Measurements from ENCODE around the gene MMEL1. TPM values are rescaled to one million over a fixed set of nuclear protein-coding genes. Genes with fewer than 3 reads are reported as not detected.

The MMEL1 gene
- total and polyA plus RNA-seq, 7 experiments from 2014 or later: 2.0 to 20.5 (median 2.8) TPM

DNA sequence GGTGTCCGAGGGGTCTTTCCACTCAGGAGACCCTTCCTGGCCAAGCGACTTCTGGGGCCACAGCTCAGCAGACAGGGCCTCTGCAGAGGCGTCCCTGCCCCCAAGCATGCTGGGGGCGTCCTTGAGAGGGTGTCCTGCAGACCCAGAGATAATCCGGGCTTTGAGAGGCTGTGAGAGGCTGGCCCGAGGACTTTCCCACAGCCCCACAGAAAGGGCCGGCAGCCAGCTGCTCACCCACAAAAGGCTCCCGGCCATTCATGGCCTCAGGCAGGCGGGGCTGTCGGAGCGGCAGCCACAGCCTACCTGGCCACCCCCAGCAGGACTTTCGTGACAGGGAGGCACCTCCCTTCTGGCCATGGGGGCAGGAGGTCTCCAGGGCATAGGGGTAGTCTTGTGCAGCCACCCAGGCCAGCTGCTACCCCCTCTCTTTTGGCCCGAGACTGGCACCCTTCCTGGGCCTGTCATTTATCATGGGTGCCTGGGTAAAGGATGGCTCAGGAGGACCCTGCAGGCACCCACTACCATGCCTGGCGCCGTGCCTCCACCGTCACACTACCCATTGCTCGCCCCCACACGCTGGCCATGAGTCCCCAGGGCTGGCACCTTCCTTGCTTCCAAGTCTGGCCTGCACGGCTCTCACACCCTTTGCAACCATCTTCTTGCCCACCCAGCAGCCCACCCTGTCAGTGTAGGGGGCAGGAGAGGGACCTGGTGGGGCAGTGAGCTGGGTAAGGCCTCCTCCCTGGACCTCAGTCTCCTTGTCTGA, 87.8 kb downstream of the MMEL1 start:
- H3K27me3 Mint-ChIP-seq: peaks cover 0 to 16% (median 0%) of the 10 kb centered on the region in 5 donors
- peak overlapping the region in 3 of 10 donors; percentile 14 to 59 (median 35) for H3K4me3 Mint-ChIP-seq
- H3K36me3 Mint-ChIP-seq: peaks cover 0 to 2% (median 0%) of the 10 kb centered on the region in 5 donors
- H3K27ac Mint-ChIP-seq: peak overlapping the region in 7 of 9 donors; percentile 23 to 97 (median 69)
- H3K27me3 ChIP-seq (ENCODE audit: control insufficient read depth in 2 of 2, insufficient read depth in 2 of 2, low read length in 2 of 2): no peaks in the 10 kb centered on the region
- H3K36me3 ChIP-seq (ENCODE audit: control insufficient read depth in 2 of 3, insufficient read depth in 3 of 3, low read length in 3 of 3): no peaks in the 10 kb centered on the region
- no peak overlapping the region for H3K4me3 ChIP-seq (ENCODE audit: low read length)
- H3K4me1 Mint-ChIP-seq: peaks cover 0 to 40% (median 18%) of the 10 kb centered on the region in 7 donors
- ChIA-PET POLR2A (interaction anchor here (0.8 to 11.7 kb wide), 9 partner anchors 11 to 356 kb away, joined by 3 to 294 read pairs (median 4); partner anchors contain the start of genes HES5, PANK4, PEX10 and PRXL2B), CTCF (interaction anchor here (1.0 to 3.6 kb wide), 3 partner anchors 18 to 41 kb away, joined by 3 to 21 read pairs (median 5); partner anchors contain the start of genes PANK4 and PRXL2B)
- no peaks in the 10 kb centered on the region for H3K9me3 ChIP-seq (ENCODE audit: control insufficient read depth in 2 of 3, low read length in 3 of 3)
- intact Hi-C loops (cut with micrococcal nuclease): loop anchor here in 1 of 2 donors (5.0 kb wide), 1 partner anchor 243 kb away; no protein-coding TSS in a partner anchor
- peaks cover 18 to 40% of the 10 kb centered on the region in 2 donors for H3K4me1 ChIP-seq (ENCODE audit: control insufficient read depth in 2 of 2, insufficient read depth in 2 of 2, low read length in 2 of 2)
- no peaks in the 10 kb centered on the region for H3K9me3 Mint-ChIP-seq
- peak overlapping the region; percentile 75 for H3K27ac ChIP-seq (ENCODE audit: low read depth, low read length)
- DNase-seq: peak in 1 of 9 donors; percentile 32
- no peak for ATAC-seq

DNA sequence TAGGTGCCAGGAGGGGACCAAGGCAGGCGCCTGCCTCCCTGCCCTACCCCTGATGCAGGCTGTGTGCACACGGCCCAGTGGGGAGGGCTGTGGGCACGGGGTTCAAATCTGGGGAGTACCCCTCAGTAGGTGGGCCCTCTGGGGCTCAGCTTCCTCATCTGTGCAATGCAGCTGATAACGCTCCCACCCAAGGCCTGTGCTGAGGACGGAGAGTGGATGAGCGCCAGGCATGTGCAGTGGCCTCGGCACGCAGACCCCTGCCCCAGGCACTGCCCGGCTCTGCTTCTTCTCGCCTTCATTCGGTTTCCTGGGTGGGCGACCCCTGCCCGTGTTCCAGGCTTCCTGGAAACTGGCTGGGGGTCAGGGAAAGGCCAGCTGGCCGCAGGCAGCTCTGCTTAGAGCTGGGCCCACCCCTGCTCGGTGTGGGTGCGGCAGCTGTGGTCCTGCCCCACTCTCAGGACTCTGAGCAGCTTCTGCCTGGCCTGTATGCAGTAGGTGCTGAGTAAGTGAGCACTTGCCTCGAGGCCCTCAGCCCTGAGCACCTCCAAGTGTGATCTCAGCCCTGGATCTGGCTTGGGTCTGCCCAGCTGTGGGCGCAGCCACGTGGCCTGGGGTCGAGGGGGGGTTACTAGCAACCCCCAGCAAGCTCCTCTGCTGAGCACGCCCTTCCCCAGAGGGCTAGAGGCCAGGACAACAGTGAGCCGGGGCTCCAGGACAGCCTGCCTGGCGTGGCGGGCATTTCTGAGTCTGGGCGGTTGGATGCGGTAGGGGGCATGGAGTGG, 88.5 kb downstream of the MMEL1 start:
- Mint-ChIP-seq H3K27ac (peak overlapping the region in 1 of 9 donors; percentile 85), H3K36me3 (no peaks in the 10 kb centered on the region), H3K9me3 (no peaks in the 10 kb centered on the region), H3K27me3 (peaks cover 0 to 16% (median 0%) of the 10 kb centered on the region in 5 donors), H3K4me3 (peak overlapping the region in 2 of 10 donors; percentile 41 to 61), H3K4me1 (peaks cover 0 to 36% (median 15%) of the 10 kb centered on the region in 7 donors)
- Histone ChIP-seq H3K4me1 (ENCODE audit: control insufficient read depth in 2 of 2, insufficient read depth in 2 of 2, low read length in 2 of 2) (peaks cover 15 to 37% of the 10 kb centered on the region in 2 donors), H3K9me3 (ENCODE audit: control insufficient read depth in 2 of 3, low read length in 3 of 3) (no peaks in the 10 kb centered on the region), H3K4me3 (ENCODE audit: low read length) (no peak overlapping the region), H3K36me3 (ENCODE audit: control insufficient read depth in 2 of 3, insufficient read depth in 3 of 3, low read length in 3 of 3) (no peaks in the 10 kb centered on the region), H3K27me3 (ENCODE audit: control insufficient read depth in 2 of 2, insufficient read depth in 2 of 2, low read length in 2 of 2) (no peaks in the 10 kb centered on the region), H3K27ac (ENCODE audit: low read depth, low read length) (no peak overlapping the region)
- ChIA-PET CTCF (interaction anchor here (1.0 to 1.3 kb wide), 3 partner anchors 18 to 129 kb away, joined by 3 read pairs; partner anchors contain the start of gene PANK4), POLR2A (interaction anchor here (1.2 to 11.7 kb wide), 5 partner anchors 15 to 131 kb away, joined by 3 to 294 read pairs (median 5); partner anchors contain the start of genes HES5, PANK4, PEX10 and PRXL2B)
- no peak for ATAC-seq
- intact Hi-C loops (cut with micrococcal nuclease): no loop called here
- no peak for DNase-seq

DNA sequence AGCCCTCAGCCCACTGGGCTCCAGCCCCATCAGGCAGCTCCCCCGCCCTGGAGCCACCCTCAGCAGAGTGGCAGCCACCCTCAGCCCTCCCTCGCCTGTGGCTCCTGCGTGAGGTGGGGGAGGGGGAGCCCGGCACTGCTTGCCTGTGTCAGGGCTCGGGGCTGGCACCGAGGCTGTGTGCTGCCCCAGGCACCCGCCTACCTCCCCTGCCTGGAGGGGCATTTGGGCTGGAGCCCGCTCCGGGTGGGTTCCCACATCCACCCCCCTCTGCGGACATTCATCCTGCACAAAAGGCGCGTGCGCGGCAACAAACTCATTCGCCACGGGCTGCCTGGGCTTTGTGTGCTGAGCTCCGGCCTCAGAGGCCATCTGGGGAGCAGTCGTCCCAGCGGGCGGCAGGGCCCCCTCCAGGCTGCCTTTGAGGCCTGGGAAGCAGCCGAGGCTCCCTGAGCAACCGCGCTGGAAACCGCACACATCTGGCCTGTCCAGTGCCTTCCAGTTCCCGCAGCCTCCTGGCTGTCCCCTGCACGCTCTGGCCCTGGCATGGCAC, 89.2 kb downstream of the MMEL1 start:
- Mint-ChIP-seq H3K9me3 (no peaks in the 10 kb centered on the region), H3K27ac (no peak overlapping the region), H3K4me1 (peaks cover 0 to 30% (median 9%) of the 10 kb centered on the region in 7 donors), H3K27me3 (peaks cover 0 to 19% (median 0%) of the 10 kb centered on the region in 5 donors), H3K4me3 (peak overlapping the region in 1 of 10 donors; percentile 61), H3K36me3 (no peaks in the 10 kb centered on the region)
- DNase-seq (peak in 7 of 9 donors; percentile 49 to 70 (median 63)), ATAC-seq (no peak)
- Histone ChIP-seq H3K9me3 (ENCODE audit: control insufficient read depth in 2 of 3, low read length in 3 of 3) (no peaks in the 10 kb centered on the region), H3K36me3 (ENCODE audit: control insufficient read depth in 2 of 3, insufficient read depth in 3 of 3, low read length in 3 of 3) (no peaks in the 10 kb centered on the region), H3K4me3 (ENCODE audit: low read length) (no peak overlapping the region), H3K27me3 (ENCODE audit: control insufficient read depth in 2 of 2, insufficient read depth in 2 of 2, low read length in 2 of 2) (no peaks in the 10 kb centered on the region), H3K27ac (ENCODE audit: low read depth, low read length) (no peak overlapping the region), H3K4me1 (ENCODE audit: control insufficient read depth in 2 of 2, insufficient read depth in 2 of 2, low read length in 2 of 2) (peaks cover 10 to 31% of the 10 kb centered on the region in 2 donors)
- ChIA-PET POLR2A (interaction anchor here (1.2 to 11.7 kb wide), 5 partner anchors 14 to 131 kb away, joined by 3 to 294 read pairs (median 5); partner anchors contain the start of genes HES5, PANK4, PEX10 and PRXL2B), CTCF (interaction anchor here (1.0 to 1.3 kb wide), 3 partner anchors 17 to 128 kb away, joined by 3 read pairs; partner anchors contain the start of gene PANK4)
- intact Hi-C loops (cut with micrococcal nuclease): no loop called here

DNA sequence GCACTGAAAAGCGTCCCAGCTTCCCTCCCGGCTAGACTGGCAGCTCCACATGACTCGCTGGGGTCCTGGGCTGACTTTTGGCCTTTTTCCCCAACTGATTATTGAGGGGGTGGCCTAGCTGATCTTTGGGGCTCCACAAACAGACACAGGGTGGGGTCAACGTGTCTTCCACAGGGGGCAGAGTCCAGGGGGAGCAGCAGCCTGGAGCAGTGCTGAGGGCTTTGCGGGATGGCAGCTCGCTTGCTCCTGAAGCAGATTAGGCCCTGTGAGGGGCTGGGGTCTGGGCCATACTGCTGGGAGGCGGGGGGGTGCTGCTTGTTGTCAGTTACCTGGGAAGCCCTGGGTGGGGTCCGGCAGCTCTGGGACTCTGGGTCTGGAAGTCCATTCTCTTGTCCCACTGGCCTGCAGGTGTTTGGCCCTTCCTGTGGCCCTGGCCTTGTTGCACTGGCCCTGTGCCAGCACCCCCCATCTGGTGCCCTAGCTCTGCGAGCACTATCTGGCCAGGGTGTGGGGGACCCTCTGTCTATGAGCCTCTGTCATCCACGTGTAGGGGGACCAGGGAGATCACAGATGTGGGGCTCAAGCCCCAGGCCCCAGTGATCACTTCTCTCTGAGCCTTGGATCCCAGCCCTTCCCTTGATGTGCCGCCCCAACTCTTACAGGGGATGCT, 90.4 kb downstream of the MMEL1 start:
- CTCF ChIA-PET: no interaction called here
- no peaks in the 10 kb centered on the region for H3K36me3 ChIP-seq (ENCODE audit: control insufficient read depth in 2 of 3, insufficient read depth in 3 of 3, low read length in 3 of 3)
- POLR2A ChIA-PET: interaction anchor here (11.7 kb wide), 1 partner anchor 13 kb away, joined by 294 read pairs; the partner anchor contains the start of genes HES5 and PANK4
- Mint-ChIP-seq H3K4me1 (peaks cover 0 to 26% (median 6%) of the 10 kb centered on the region in 7 donors), H3K36me3 (no peaks in the 10 kb centered on the region), H3K27ac (no peak overlapping the region), H3K27me3 (peaks cover 0 to 23% (median 0%) of the 10 kb centered on the region in 5 donors), H3K4me3 (peak overlapping the region in 4 of 10 donors; percentile 11 to 59 (median 18)), H3K9me3 (no peaks in the 10 kb centered on the region)
- peaks cover 0 to 24% of the 10 kb centered on the region in 2 donors for H3K4me1 ChIP-seq (ENCODE audit: control insufficient read depth in 2 of 2, insufficient read depth in 2 of 2, low read length in 2 of 2)
- no peaks in the 10 kb centered on the region for H3K9me3 ChIP-seq (ENCODE audit: control insufficient read depth in 2 of 3, low read length in 3 of 3)
- ATAC-seq (no peak), DNase-seq (no peak)
- no peak overlapping the region for H3K4me3 ChIP-seq (ENCODE audit: low read length)
- intact Hi-C loops (cut with micrococcal nuclease): no loop called here
- H3K27ac ChIP-seq (ENCODE audit: low read depth, low read length): no peak overlapping the region
- no peaks in the 10 kb centered on the region for H3K27me3 ChIP-seq (ENCODE audit: control insufficient read depth in 2 of 2, insufficient read depth in 2 of 2, low read length in 2 of 2)

DNA sequence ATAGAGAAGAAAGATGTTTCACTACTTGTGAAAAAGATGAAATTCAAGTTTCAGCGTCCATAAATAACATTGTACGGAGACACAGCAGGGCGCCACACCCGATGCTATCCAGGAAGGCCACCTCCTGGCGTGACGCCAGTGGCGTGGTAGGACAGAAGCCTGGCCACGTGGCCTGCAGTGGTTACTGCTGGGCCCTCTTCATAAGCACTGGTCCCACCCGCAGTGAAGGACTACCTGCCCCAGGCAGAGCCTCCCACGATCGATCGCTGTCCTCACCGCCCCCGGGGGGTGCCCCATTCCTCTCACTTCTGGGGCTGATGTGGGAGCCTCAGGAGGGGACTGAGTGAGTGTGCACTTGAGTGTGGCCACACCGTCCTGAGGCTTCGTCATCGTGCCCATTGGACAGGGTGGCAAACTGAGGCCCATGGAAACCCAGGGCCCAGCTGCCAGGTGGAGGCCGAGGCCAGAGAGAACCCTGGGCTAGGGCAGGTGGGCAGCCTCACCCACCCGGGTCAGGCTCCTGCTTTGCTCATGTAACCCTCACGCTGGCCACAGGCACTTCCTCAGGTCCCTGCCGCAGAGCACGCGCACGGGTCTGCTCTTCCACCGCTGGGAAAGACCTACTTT, 91.1 kb downstream of the MMEL1 start:
- ChIA-PET POLR2A (interaction anchor here (1.1 to 11.7 kb wide), 2 partner anchors 12 to 150 kb away, joined by 5 to 294 read pairs; partner anchors contain the start of genes HES5, MORN1, PANK4 and RER1), CTCF (no interaction called here)
- Mint-ChIP-seq H3K27me3 (peaks cover 0 to 23% (median 0%) of the 10 kb centered on the region in 5 donors), H3K9me3 (no peaks in the 10 kb centered on the region), H3K27ac (no peak overlapping the region), H3K36me3 (no peaks in the 10 kb centered on the region), H3K4me1 (peaks cover 0 to 26% (median 6%) of the 10 kb centered on the region in 7 donors), H3K4me3 (peak overlapping the region in 6 of 10 donors; percentile 16 to 45 (median 33))
- ATAC-seq (no peak), DNase-seq (no peak)
- Histone ChIP-seq H3K27me3 (ENCODE audit: control insufficient read depth in 2 of 2, insufficient read depth in 2 of 2, low read length in 2 of 2) (no peaks in the 10 kb centered on the region), H3K9me3 (ENCODE audit: control insufficient read depth in 2 of 3, low read length in 3 of 3) (no peaks in the 10 kb centered on the region), H3K4me3 (ENCODE audit: low read length) (no peak overlapping the region), H3K27ac (ENCODE audit: low read depth, low read length) (no peak overlapping the region), H3K4me1 (ENCODE audit: control insufficient read depth in 2 of 2, insufficient read depth in 2 of 2, low read length in 2 of 2) (peaks cover 0 to 24% of the 10 kb centered on the region in 2 donors), H3K36me3 (ENCODE audit: control insufficient read depth in 2 of 3, insufficient read depth in 3 of 3, low read length in 3 of 3) (no peaks in the 10 kb centered on the region)
- intact Hi-C loops (cut with micrococcal nuclease): no loop called here
